Smooth muscle cell of the brain vasculature (primary cell): Measurements from ENCODE around the gene NECAB2.

ENCODE experiments used
- DNase-seq: peaks from one replicate; pipeline ENCODE4 v3.0.0-alpha.2; 2012; ENCODE audit warnings: low read depth, low spot score

NECAB2 gene

GRCh38 chr16:83992624-83993023 is 24.6 kb downstream of the NECAB2 start:
- no peak for DNase-seq

- no peak for DNase-seq
These were observed 26.0 kb downstream of the NECAB2 start for GRCh38 chr16:83994087-83994486.

- no peak for DNase-seq
These were observed 26.7 kb downstream of the NECAB2 start for GRCh38 chr16:83994703-83995102.

- DNase-seq, result peak; percentile 57
These were observed 27.7 kb downstream of the NECAB2 start for GRCh38 chr16:83995754-83996153.

GRCh38 chr16:83996481-83997252 is 28.6 kb downstream of the NECAB2 start:
- no peak for DNase-seq

GRCh38 chr16:83998091-83998490 is 30.0 kb downstream of the NECAB2 start:
- no peak for DNase-seq

- DNase-seq, result no peak
These were observed 33.1 kb downstream of the NECAB2 start for GRCh38 chr16:84000989-84001642.

- no peak for DNase-seq
These were observed 33.7 kb downstream of the NECAB2 start for GRCh38 chr16:84001726-84002125.

GRCh38 chr16:84003038-84003437 is 35.0 kb downstream of the NECAB2 start:
- no peak for DNase-seq

GRCh38 chr16:84004442-84004841 is 36.4 kb downstream of the NECAB2 start:
- no peak for DNase-seq

GRCh38 chr16:84005391-84005790 is 37.3 kb downstream of the NECAB2 start:
- no peak for DNase-seq

- no peak for DNase-seq
These were observed 39.5 kb downstream of the NECAB2 start for GRCh38 chr16:84007520-84007919.

- no peak for DNase-seq
These were observed 39.9 kb downstream of the NECAB2 start for GRCh38 chr16:84007965-84008364.

- DNase-seq, result no peak
These were observed 41.2 kb downstream of the NECAB2 start for GRCh38 chr16:84009282-84009681.

- no peak for DNase-seq
These were observed 45.9 kb downstream of the NECAB2 start for GRCh38 chr16:84013787-84014569.

- no peak for DNase-seq
These were observed 46.7 kb downstream of the NECAB2 start for GRCh38 chr16:84014570-84015327.

- no peak for DNase-seq
These were observed 47.4 kb downstream of the NECAB2 start for GRCh38 chr16:84015399-84015798.

GRCh38 chr16:84016477-84016876 is 48.4 kb downstream of the NECAB2 start:
- no peak for DNase-seq

GRCh38 chr16:84018710-84019109 is 50.7 kb downstream of the NECAB2 start:
- no peak for DNase-seq

- no peak for DNase-seq
These were observed 52.3 kb downstream of the NECAB2 start for GRCh38 chr16:84020353-84020752.

GRCh38 chr16:84021488-84021887 is 53.4 kb downstream of the NECAB2 start:
- no peak for DNase-seq

- DNase-seq, result no peak
These were observed 54.6 kb downstream of the NECAB2 start for GRCh38 chr16:84022644-84023043.
